WTC11 (cell line): Measurements from ENCODE around the gene CD69. TPM values are rescaled to one million over a fixed set of nuclear protein-coding genes. Genes with fewer than 3 reads are reported as not detected.

Source experiments
- ATAC-seq: fragments of 200-7000 bp; cut with Tn5 transposase; 2 replicates; pipeline ENCODE4 v1.10.0; 2021; ENCODE audit warnings: mild to moderate bottlenecking, moderate library complexity
- CTCF ChIA-PET: fragments of 300-600 bp; sonication (Branson Sonifier 250); formaldehyde crosslinking; loops from one replicate; lab custom pipeline; 2021; ENCODE audit warnings: antibody characterized with exemption; lab: Charles Lee
- POLR2A ChIA-PET: fragments of 350-600 bp; sonication (Branson Sonifier 250); formaldehyde crosslinking; loops from one replicate; lab custom pipeline; 2021; ENCODE audit warnings: antibody characterized with exemption; lab: Charles Lee
- DNase-seq: peaks from one replicate; pipeline ENCODE4 v3.0.0; 2021; ENCODE audit warnings: low spot score
- H3K27ac Mint-ChIP-seq: 2 replicates; pipeline ENCODE4 v1.8.0; 2021; ENCODE audit warnings: mixed read lengths
- H3K27me3 Mint-ChIP-seq: 2 replicates; pipeline ENCODE4 v1.8.0; 2021; ENCODE audit warnings: low read depth, mild to moderate bottlenecking, moderate library complexity, mixed read lengths
- H3K36me3 Mint-ChIP-seq: 2 replicates; pipeline ENCODE4 v1.8.0; 2021; ENCODE audit warnings: mixed read lengths
- H3K4me1 Mint-ChIP-seq: 2 replicates; pipeline ENCODE4 v1.8.0; 2022; ENCODE audit warnings: mixed read lengths
- H3K4me3 Mint-ChIP-seq: 2 replicates; pipeline ENCODE4 v1.8.0; 2021; ENCODE audit warnings: mild to moderate bottlenecking, moderate library complexity, mixed read lengths
- H3K9me3 Mint-ChIP-seq: 2 replicates; pipeline ENCODE4 v1.8.0; 2021; ENCODE audit warnings: mixed read lengths
- ATF1 ChIP-seq: sonication (generic); formaldehyde crosslinking; IDR thresholded peaks from 2 replicates; pipeline ENCODE4 v1.8.1; 2023; ENCODE audit warnings: mild to moderate bottlenecking, moderate library complexity, missing genetic modification reagents
- ELF4 ChIP-seq: sonication (generic); formaldehyde crosslinking; IDR thresholded peaks from 2 replicates; pipeline ENCODE4 v1.8.1; 2022; ENCODE audit warnings: low read depth, mild to moderate bottlenecking, moderate library complexity, missing genetic modification reagents
- FOXJ3 ChIP-seq: sonication (generic); formaldehyde crosslinking; IDR thresholded peaks from 2 replicates; pipeline ENCODE4 v1.9.0; 2021; ENCODE audit warnings: missing genetic modification reagents, mild to moderate bottlenecking, borderline replicate concordance
- GRHL2 ChIP-seq: fragments of 250-450 bp; sonication (Bioruptor Pico); IDR thresholded peaks from 2 replicates; pipeline ENCODE4 v1.8.0; 2022; ENCODE audit warnings: mild to moderate bottlenecking, moderate library complexity; ENCODE audit not compliant: insufficient replicate concordance, severe bottlenecking
- GTF2I ChIP-seq: fragments of 250-450 bp; sonication (Bioruptor Pico); conservative IDR thresholded peaks from 2 replicates; pipeline ENCODE4 v1.4.0; 2021; ENCODE audit warnings: mild to moderate bottlenecking
- IRF2 ChIP-seq: sonication (generic); formaldehyde crosslinking; IDR thresholded peaks from 2 replicates; pipeline ENCODE4 v1.8.0; 2022; ENCODE audit warnings: low read depth, missing genetic modification reagents, borderline replicate concordance
- KAT7 ChIP-seq: sonication (generic); formaldehyde crosslinking; IDR thresholded peaks from 2 replicates; pipeline ENCODE4 v1.8.1; 2023; ENCODE audit warnings: missing genetic modification reagents, mild to moderate bottlenecking, borderline replicate concordance
- MXD4 ChIP-seq: fragments of 250-450 bp; sonication (Bioruptor Pico); IDR thresholded peaks from 2 replicates; pipeline ENCODE4 v1.8.0; 2021; ENCODE audit warnings: mild to moderate bottlenecking, moderate library complexity, borderline replicate concordance
- NFE2L1 ChIP-seq: sonication (generic); formaldehyde crosslinking; IDR thresholded peaks from 2 replicates; pipeline ENCODE4 v1.8.1; 2023; ENCODE audit warnings: missing genetic modification reagents
- PRRX2 ChIP-seq: fragments of 250-450 bp; sonication (Bioruptor Pico); IDR thresholded peaks from 2 replicates; pipeline ENCODE4 v1.8.0; 2021; ENCODE audit warnings: mild to moderate bottlenecking
- SMAD4 ChIP-seq: sonication (generic); formaldehyde crosslinking; IDR thresholded peaks from 2 replicates; pipeline ENCODE4 v1.8.0; 2022; ENCODE audit warnings: mild to moderate bottlenecking, missing genetic modification reagents
- SOX15 ChIP-seq: fragments of 250-450 bp; sonication (Bioruptor Pico); IDR thresholded peaks from 2 replicates; pipeline ENCODE4 v1.9.0; 2021; ENCODE audit warnings: mild to moderate bottlenecking
- TP53 ChIP-seq: sonication (generic); formaldehyde crosslinking; IDR thresholded peaks from 2 replicates; pipeline ENCODE4 v1.8.1; 2023; ENCODE audit warnings: mild to moderate bottlenecking, missing genetic modification reagents
- total RNA-seq: library from RNA; stranded (reverse); gene quantifications from 3 replicates; pipeline ENCODE4 v1.2.3, GENCODE V29; 2021
- TF ChIP-seq, protein P1 (sequence below): sonication (generic); formaldehyde crosslinking; IDR thresholded peaks from 2 replicates; pipeline ENCODE4 v1.8.1; 2023; ENCODE audit warnings: mild to moderate bottlenecking, moderate library complexity, missing genetic modification reagents
- TF ChIP-seq, protein P2 (sequence below): sonication (generic); formaldehyde crosslinking; IDR thresholded peaks from 2 replicates; pipeline ENCODE4 v1.8.1; 2022; ENCODE audit warnings: mild to moderate bottlenecking, moderate library complexity, missing genetic modification reagents
- TF ChIP-seq, protein P3 (sequence below): sonication (generic); formaldehyde crosslinking; IDR thresholded peaks from 2 replicates; pipeline ENCODE4 v1.8.0; 2022; ENCODE audit warnings: mild to moderate bottlenecking, missing genetic modification reagents
- TF ChIP-seq, protein P4 (sequence below): fragments of 250-450 bp; sonication (Bioruptor Pico); conservative IDR thresholded peaks from 2 replicates; pipeline ENCODE4 v1.9.0; 2021; ENCODE audit warnings: mild to moderate bottlenecking
- TF ChIP-seq, protein P5 (sequence below): fragments of 250-450 bp; sonication (Bioruptor Pico); IDR thresholded peaks from 2 replicates; pipeline ENCODE4 v1.8.0; 2021; ENCODE audit warnings: mild to moderate bottlenecking
- TF ChIP-seq, protein P6 (sequence below): fragments of 250-450 bp; sonication (Bioruptor Pico); IDR thresholded peaks from 2 replicates; pipeline ENCODE4 v1.9.0; 2021; ENCODE audit warnings: mild to moderate bottlenecking
- TF ChIP-seq, protein P7 (sequence below): sonication (generic); formaldehyde crosslinking; IDR thresholded peaks from 2 replicates; pipeline ENCODE4 v1.8.1; 2023; ENCODE audit warnings: mild to moderate bottlenecking, missing genetic modification reagents, moderate library complexity
- TF ChIP-seq, protein P8 (sequence below): sonication (generic); formaldehyde crosslinking; IDR thresholded peaks from 2 replicates; pipeline ENCODE4 v1.8.1; 2023; ENCODE audit warnings: mild to moderate bottlenecking, missing genetic modification reagents, borderline replicate concordance

CD69 gene
- total RNA-seq, 1 experiment from 2014 or later, result 0.42 TPM

DNA sequence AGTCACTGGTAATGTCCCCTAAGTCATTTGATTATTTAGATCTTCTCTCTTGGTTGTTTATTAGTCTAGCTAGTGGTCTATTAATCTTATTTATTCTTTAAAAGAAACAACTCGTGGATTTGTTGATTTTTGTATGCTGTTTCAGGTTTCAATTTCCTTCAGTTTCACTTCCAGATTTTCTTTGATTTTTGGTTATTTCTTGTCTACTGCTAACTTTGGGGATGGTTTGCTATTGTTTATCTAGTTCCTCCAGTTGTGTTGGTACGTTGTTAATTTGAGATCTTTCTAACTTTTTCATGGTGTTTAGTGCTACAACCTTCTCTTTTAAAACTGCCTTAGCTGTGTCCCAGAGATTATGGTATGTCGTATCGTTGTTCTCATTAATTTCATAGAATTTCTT, 18.5 kb upstream of the CD69 start:
- no peak for ATAC-seq
- ChIA-PET POLR2A (no interaction called here), CTCF (interaction anchor here (1.4 kb wide), 1 partner anchor 28 kb away, joined by 3 read pairs; no protein-coding TSS in a partner anchor)
- peaks cover 34% of the 10 kb centered on the region for H3K9me3 Mint-ChIP-seq
- TF ChIP-seq, protein P1, sequence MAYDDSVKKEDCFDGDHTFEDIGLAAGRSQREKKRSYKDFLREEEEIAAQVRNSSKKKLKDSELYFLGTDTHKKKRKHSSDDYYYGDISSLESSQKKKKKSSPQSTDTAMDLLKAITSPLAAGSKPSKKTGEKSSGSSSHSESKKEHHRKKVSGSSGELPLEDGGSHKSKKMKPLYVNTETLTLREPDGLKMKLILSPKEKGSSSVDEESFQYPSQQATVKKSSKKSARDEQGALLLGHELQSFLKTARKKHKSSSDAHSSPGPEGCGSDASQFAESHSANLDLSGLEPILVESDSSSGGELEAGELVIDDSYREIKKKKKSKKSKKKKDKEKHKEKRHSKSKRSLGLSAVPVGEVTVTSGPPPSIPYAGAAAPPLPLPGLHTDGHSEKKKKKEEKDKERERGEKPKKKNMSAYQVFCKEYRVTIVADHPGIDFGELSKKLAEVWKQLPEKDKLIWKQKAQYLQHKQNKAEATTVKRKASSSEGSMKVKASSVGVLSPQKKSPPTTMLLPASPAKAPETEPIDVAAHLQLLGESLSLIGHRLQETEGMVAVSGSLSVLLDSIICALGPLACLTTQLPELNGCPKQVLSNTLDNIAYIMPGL (CRISPR knock-in tag), result no peak
- TF ChIP-seq MXD4 (CRISPR knock-in tag), result no peak
- TF ChIP-seq, protein P2, sequence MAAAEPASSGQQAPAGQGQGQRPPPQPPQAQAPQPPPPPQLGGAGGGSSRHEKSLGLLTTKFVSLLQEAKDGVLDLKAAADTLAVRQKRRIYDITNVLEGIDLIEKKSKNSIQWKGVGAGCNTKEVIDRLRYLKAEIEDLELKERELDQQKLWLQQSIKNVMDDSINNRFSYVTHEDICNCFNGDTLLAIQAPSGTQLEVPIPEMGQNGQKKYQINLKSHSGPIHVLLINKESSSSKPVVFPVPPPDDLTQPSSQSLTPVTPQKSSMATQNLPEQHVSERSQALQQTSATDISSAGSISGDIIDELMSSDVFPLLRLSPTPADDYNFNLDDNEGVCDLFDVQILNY (CRISPR knock-in tag), result no peak
- TF ChIP-seq, protein P3, sequence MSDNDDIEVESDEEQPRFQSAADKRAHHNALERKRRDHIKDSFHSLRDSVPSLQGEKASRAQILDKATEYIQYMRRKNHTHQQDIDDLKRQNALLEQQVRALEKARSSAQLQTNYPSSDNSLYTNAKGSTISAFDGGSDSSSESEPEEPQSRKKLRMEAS (CRISPR knock-in tag), result no peak
- TF ChIP-seq ATF1 (CRISPR knock-in tag), result no peak
- TF ChIP-seq, protein P4, sequence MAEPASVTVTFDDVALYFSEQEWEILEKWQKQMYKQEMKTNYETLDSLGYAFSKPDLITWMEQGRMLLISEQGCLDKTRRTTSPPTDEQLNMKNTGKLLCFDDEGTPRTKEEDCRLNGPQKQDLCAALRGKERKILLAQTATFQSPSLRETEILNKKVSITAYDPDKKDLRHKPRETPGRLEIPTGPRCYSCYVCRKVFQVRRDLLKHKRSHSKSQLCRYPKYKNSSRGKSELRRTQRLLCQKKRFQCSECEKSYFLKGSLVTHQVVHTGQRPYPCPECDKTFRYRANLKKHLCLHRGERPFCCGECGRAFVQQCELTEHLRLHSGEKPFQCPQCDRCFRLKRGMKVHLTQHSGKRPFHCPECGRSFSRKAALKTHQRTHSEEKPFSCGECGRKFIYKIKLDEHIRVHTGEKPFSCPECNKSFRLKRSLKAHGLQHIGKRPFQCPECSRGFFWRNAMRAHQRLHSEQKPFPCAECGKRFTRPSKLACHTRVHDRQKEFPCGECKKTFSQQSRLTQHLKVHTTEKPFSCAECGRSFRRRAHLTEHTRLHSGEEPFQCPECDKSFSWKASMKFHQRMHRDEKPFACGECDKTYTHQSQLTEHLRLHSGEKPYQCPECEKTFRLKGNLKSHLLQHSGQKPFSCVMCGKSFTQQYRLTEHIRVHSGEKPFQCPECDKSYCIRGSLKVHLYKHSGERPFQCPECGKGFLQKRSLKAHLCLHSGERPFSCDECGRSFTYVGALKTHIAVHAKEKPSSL (CRISPR knock-in tag), result no peak
- H3K36me3 Mint-ChIP-seq, result peaks cover 7% of the 10 kb centered on the region; the same call in 1 of the 2 replicates
- H3K27ac Mint-ChIP-seq, result no peak overlapping the region; the same call in 1 of the 2 replicates
- H3K4me1 Mint-ChIP-seq, result peaks cover 51% of the 10 kb centered on the region
- no peak for DNase-seq
- no peak overlapping the region for H3K4me3 Mint-ChIP-seq
- no peaks in the 10 kb centered on the region for H3K27me3 Mint-ChIP-seq

DNA sequence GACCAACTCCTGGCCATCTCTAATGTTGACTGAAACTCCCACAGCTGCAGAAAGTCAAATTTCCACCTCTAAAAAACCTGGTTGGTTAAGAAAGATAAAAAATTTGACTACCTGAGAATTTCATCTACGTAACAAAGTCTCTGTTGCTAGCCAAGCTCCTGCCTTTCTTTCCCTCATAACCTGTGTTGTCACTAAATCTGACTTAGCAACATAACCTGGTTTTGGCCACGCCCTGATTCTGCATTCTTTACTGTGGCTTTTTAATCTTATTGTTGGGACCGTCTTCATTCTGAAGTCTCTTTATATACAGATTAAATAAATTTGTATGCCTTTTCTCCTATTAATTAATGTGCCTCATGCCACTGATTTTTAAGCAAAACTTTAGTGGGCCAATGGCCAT, 16.1 kb upstream of the CD69 start:
- no peaks in the 10 kb centered on the region for H3K27me3 Mint-ChIP-seq
- CTCF ChIA-PET, result interaction anchor here (0.7 kb wide), 1 partner anchor 21 kb away, joined by 4 read pairs; no protein-coding TSS in a partner anchor
- TF ChIP-seq TP53 (CRISPR knock-in tag) (no peak), GRHL2 (CRISPR knock-in tag) (no peak), KAT7 (CRISPR knock-in tag) (no peak), PRRX2 (CRISPR knock-in tag) (no peak), GTF2I (CRISPR knock-in tag) (no peak), SOX15 (CRISPR knock-in tag) (no peak), ELF4 (CRISPR knock-in tag) (no peak), FOXJ3 (no peak), IRF2 (CRISPR knock-in tag) (no peak), NFE2L1 (CRISPR knock-in tag) (no peak), SMAD4 (no peak), ATF1 (CRISPR knock-in tag) (no peak)
- TF ChIP-seq, protein P2 (CRISPR knock-in tag), result no peak
- TF ChIP-seq, protein P5, sequence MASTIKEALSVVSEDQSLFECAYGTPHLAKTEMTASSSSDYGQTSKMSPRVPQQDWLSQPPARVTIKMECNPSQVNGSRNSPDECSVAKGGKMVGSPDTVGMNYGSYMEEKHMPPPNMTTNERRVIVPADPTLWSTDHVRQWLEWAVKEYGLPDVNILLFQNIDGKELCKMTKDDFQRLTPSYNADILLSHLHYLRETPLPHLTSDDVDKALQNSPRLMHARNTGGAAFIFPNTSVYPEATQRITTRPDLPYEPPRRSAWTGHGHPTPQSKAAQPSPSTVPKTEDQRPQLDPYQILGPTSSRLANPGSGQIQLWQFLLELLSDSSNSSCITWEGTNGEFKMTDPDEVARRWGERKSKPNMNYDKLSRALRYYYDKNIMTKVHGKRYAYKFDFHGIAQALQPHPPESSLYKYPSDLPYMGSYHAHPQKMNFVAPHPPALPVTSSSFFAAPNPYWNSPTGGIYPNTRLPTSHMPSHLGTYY, result no peak
- TF ChIP-seq, protein P6, sequence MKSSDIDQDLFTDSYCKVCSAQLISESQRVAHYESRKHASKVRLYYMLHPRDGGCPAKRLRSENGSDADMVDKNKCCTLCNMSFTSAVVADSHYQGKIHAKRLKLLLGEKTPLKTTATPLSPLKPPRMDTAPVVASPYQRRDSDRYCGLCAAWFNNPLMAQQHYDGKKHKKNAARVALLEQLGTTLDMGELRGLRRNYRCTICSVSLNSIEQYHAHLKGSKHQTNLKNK (CRISPR knock-in tag), result no peak
- TF ChIP-seq, protein P7, sequence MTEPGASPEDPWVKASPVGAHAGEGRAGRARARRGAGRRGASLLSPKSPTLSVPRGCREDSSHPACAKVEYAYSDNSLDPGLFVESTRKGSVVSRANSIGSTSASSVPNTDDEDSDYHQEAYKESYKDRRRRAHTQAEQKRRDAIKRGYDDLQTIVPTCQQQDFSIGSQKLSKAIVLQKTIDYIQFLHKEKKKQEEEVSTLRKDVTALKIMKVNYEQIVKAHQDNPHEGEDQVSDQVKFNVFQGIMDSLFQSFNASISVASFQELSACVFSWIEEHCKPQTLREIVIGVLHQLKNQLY (CRISPR knock-in tag), result no peak
- TF ChIP-seq, protein P8, sequence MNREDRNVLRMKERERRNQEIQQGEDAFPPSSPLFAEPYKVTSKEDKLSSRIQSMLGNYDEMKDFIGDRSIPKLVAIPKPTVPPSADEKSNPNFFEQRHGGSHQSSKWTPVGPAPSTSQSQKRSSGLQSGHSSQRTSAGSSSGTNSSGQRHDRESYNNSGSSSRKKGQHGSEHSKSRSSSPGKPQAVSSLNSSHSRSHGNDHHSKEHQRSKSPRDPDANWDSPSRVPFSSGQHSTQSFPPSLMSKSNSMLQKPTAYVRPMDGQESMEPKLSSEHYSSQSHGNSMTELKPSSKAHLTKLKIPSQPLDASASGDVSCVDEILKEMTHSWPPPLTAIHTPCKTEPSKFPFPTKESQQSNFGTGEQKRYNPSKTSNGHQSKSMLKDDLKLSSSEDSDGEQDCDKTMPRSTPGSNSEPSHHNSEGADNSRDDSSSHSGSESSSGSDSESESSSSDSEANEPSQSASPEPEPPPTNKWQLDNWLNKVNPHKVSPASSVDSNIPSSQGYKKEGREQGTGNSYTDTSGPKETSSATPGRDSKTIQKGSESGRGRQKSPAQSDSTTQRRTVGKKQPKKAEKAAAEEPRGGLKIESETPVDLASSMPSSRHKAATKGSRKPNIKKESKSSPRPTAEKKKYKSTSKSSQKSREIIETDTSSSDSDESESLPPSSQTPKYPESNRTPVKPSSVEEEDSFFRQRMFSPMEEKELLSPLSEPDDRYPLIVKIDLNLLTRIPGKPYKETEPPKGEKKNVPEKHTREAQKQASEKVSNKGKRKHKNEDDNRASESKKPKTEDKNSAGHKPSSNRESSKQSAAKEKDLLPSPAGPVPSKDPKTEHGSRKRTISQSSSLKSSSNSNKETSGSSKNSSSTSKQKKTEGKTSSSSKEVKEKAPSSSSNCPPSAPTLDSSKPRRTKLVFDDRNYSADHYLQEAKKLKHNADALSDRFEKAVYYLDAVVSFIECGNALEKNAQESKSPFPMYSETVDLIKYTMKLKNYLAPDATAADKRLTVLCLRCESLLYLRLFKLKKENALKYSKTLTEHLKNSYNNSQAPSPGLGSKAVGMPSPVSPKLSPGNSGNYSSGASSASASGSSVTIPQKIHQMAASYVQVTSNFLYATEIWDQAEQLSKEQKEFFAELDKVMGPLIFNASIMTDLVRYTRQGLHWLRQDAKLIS (CRISPR knock-in tag), result no peak

More for the DNA sequence above, 16.1 kb upstream of the CD69 start:
- no peak overlapping the region for H3K4me3 Mint-ChIP-seq
- ATAC-seq (no peak), DNase-seq (no peak)
- peaks cover 7% of the 10 kb centered on the region; the same call in 1 of the 2 replicates for H3K36me3 Mint-ChIP-seq
- POLR2A ChIA-PET, result no interaction called here
- H3K4me1 Mint-ChIP-seq, result peaks cover 40% of the 10 kb centered on the region
- H3K27ac Mint-ChIP-seq, result no peak overlapping the region; the same call in 1 of the 2 replicates
- H3K9me3 Mint-ChIP-seq, result peaks cover 30% of the 10 kb centered on the region
